ENCODE data around the gene ATG16L1.

DNA sequence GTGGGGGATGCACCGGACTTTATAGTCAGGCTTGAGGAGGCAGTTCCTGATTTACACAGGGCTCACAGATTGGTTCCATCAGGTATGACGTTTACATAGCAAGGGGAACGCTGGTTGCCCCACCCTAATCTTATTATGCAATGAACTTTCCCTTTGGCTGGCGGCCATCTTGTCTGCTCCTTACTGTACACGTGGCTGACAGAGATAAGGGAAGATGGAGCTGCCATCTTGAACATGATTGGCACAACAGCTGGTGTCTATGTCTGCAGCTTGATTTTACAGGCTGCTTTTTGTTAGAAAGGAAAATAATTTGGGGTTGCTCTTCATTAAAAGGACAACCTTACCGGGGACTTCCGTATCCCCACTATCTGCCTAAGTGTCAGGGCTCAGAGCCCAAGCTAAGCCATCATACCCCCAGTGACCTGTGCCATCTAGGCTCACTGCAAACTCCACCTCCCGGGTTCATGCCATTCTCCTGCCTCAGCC, 33.5 kb upstream of the ATG16L1 start:
- TF ChIP-seq CTCF (IDR thresholded peaks at IDR 0.05) (no peak), EP300 (IDR thresholded peaks at IDR 0.05) (no peak)
